ENCODE data around the gene MRPL11. TPM values are rescaled to one million over a fixed set of nuclear protein-coding genes. Genes with fewer than 3 reads are reported as not detected.
"Not testable (repeated sequence)": the region's sequence is repeated elsewhere in the genome, so short reads cannot be mapped to it uniquely, and the experiment has no call there.

Gene MRPL11
- total and polyA plus RNA-seq, 8 donors, result 18.8 to 66.8 (median 40.6) TPM

GRCh38 chr11:66464916-66465315, 26.3 kb upstream of the MRPL11 start:
- Histone ChIP-seq H3K27me3 (no peaks in the 10 kb centered on the region), H3K27ac (no peak overlapping the region), H3K4me1 (peaks cover 15 to 36% (median 21%) of the 10 kb centered on the region in 4 donors), H3K36me3 (no peaks in the 10 kb centered on the region), H3K4me3 (no peak overlapping the region), H3K9me3 (no peaks in the 10 kb centered on the region)
- TF ChIP-seq POLR2AphosphoS5 (IDR thresholded peaks at IDR 0.05) (no peak), EP300 (IDR thresholded peaks at IDR 0.05) (no peak), POLR2A (IDR thresholded peaks at IDR 0.05) (no peak), CTCF (IDR thresholded peaks at IDR 0.05) (no peak)
- intact Hi-C loops (cut with DNase I; ENCODE audit: low total_unique reads), result no loop called here
- no peak for DNase-seq
- WGBS, 5 donors, result 86 to 100% (median 100%) methylated on average over 1 of the region's 1 CpG

DNA sequence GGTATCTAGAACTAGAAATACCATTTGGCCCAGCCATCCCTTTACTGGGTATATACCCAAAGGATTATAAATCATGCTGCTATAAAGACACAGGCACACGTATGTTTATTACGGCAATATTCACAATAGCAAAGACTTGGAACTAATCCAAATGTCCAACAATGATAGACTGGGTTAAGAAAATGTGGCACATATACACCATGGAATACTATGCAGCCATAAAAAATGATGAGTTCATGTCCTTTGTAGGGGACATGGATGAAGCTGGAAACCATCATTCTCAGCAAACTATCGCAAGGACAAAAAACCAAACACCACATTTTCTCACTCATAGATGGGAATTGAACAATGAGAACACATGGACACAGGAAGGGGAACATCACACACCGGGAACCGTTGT, 25.5 kb upstream of the MRPL11 start:
- intact Hi-C loops (cut with DNase I; ENCODE audit: low total_unique reads); H3K9me3 ChIP-seq; H3K36me3 ChIP-seq; H3K4me3 ChIP-seq; H3K27me3 ChIP-seq; DNase-seq; H3K27ac ChIP-seq: not testable (repeated sequence)
- H3K4me1 ChIP-seq, result peaks cover 15 to 31% (median 21%) of the 10 kb centered on the region in 4 donors
- WGBS, 5 donors, result 88 to 94% (median 90%) methylated on average over 5 of the region's 5 CpGs

GRCh38 chr11:66462911-66463310, 24.3 kb upstream of the MRPL11 start:
- peaks cover 13 to 20% (median 17%) of the 10 kb centered on the region in 4 donors for H3K4me1 ChIP-seq
- intact Hi-C loops (cut with DNase I; ENCODE audit: low total_unique reads), result no loop called here
- H3K9me3 ChIP-seq, result no peaks in the 10 kb centered on the region
- TF ChIP-seq EP300 (IDR thresholded peaks at IDR 0.05), result no peak
- no peak for TF ChIP-seq POLR2A (IDR thresholded peaks at IDR 0.05)
- no peak for TF ChIP-seq POLR2AphosphoS5 (IDR thresholded peaks at IDR 0.05)
- TF ChIP-seq CTCF (IDR thresholded peaks at IDR 0.05), result no peak
- 82 to 95% (median 84%) methylated on average over 3 of the region's 3 CpGs for WGBS, 5 donors
- DNase-seq, result no peak
- no peak overlapping the region for H3K27ac ChIP-seq
- no peaks in the 10 kb centered on the region for H3K27me3 ChIP-seq
- H3K4me3 ChIP-seq, result no peak overlapping the region
- no peaks in the 10 kb centered on the region for H3K36me3 ChIP-seq

GRCh38 chr11:66462010-66462409, 23.4 kb upstream of the MRPL11 start:
- no peak overlapping the region for H3K4me3 ChIP-seq
- no peaks in the 10 kb centered on the region for H3K27me3 ChIP-seq
- peaks cover 5 to 12% (median 9%) of the 10 kb centered on the region in 4 donors for H3K4me1 ChIP-seq
- DNase-seq, result no peak
- TF ChIP-seq POLR2AphosphoS5 (IDR thresholded peaks at IDR 0.05) (no peak), EP300 (IDR thresholded peaks at IDR 0.05) (no peak), POLR2A (IDR thresholded peaks at IDR 0.05) (no peak), CTCF (IDR thresholded peaks at IDR 0.05) (no peak)
- no peaks in the 10 kb centered on the region for H3K36me3 ChIP-seq
- H3K9me3 ChIP-seq, result no peaks in the 10 kb centered on the region
- H3K27ac ChIP-seq, result no peak overlapping the region
- intact Hi-C loops (cut with DNase I; ENCODE audit: low total_unique reads), result no loop called here

DNA sequence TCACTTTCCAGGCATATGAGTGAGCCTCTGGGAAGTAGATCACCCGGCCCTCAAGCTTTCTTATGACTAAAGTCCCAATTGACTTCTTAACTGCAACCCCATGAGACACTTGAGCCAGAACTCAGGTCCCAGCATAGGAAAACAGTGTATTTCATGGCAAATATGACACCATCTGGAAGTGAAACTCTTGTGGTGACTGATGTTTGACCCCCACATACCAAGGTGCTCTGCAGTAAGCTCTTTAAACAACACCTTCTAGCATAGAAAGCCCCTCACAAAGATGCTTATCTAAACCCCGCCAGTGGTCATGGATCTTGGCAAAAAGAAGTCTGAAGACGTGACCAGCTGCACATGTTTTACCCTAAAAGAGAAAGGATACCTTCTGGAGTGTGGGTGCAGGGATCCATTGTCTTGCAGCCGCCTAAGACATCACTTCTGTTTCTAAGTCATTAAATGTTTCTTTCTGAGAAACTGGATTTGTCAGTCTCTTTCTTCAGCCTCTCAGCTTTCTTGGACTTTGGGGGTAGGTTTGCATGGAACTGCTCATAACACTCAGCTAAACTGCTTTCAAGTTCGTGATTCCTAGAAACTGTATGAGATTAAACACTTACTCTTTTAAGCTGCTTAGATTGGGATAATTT, 20.6 kb upstream of the MRPL11 start:
- DNase-seq, result no peak
- TF ChIP-seq EP300 (IDR thresholded peaks at IDR 0.05) (no peak), POLR2AphosphoS5 (IDR thresholded peaks at IDR 0.05) (no peak), CTCF (IDR thresholded peaks at IDR 0.05) (no peak)
- Histone ChIP-seq H3K4me1 (no peaks in the 10 kb centered on the region), H3K27ac (no peak overlapping the region), H3K27me3 (no peaks in the 10 kb centered on the region), H3K36me3 (no peaks in the 10 kb centered on the region), H3K9me3 (no peaks in the 10 kb centered on the region), H3K4me3 (no peak overlapping the region)
- intact Hi-C loops (cut with DNase I; ENCODE audit: low total_unique reads), result no loop called here
- 40 to 58% (median 50%) methylated on average over 5 of the region's 5 CpGs for WGBS, 5 donors
